ENCODE results near the gene SDCBP2. TPM values are rescaled to one million over a fixed set of nuclear protein-coding genes. Genes with fewer than 3 reads are reported as not detected.

Gene SDCBP2
- total and polyA plus RNA-seq, 5 donors from 2014 or later, result 1.2 to 4.3 (median 3.0) TPM

DNA sequence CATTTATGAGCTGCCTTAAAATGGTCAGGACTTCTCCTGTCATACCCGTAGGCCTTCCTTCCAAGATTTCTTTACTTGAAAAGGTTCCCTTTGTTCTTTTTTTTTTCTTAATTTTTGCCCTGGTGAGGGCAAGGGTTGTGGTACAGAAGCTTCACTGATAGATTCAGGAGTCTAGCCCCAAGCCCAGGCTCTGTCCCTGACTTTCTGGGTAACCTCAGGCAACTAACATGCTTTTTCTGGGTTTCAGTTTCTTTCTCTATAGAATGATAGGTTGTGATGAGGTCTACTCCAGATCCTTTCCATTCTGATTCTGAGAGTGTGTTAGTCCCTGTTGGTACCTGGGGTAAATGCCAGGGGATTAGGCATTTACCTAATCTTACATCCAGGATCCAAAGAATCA is 41.6 kb downstream of the SDCBP2 start:
- H3K36me3 ChIP-seq (ENCODE audit: control insufficient read depth, insufficient read depth, low read length), result no peaks in the 10 kb centered on the region
- H3K27me3 Mint-ChIP-seq, result no peaks in the 10 kb centered on the region
- H3K27ac Mint-ChIP-seq, result peak overlapping the region; percentile 90 to 99 (median 91)
- H3K4me3 Mint-ChIP-seq, result peak overlapping the region; percentile 58 to 90 (median 79)
- H3K36me3 Mint-ChIP-seq, result peaks cover 22% of the 10 kb centered on the region
- peaks cover 16% of the 10 kb centered on the region for H3K4me1 ChIP-seq (ENCODE audit: control insufficient read depth, insufficient read depth, low read length, poor library complexity, severe bottlenecking)
- DNase-seq, result peak in 1 of 3 donors; percentile 60
- peak overlapping the region; percentile 61 for H3K4me3 ChIP-seq (ENCODE audit: low read depth, low read length)
- H3K27me3 ChIP-seq (ENCODE audit: control insufficient read depth, insufficient read depth, low read length), result no peaks in the 10 kb centered on the region
- peak; percentile 59 to 66 for ATAC-seq (ENCODE audit: low read depth in 2 of 2)
- no peaks in the 10 kb centered on the region for H3K9me3 ChIP-seq (ENCODE audit: control insufficient read depth in 2 of 2, low read length in 2 of 2)
- no peaks in the 10 kb centered on the region for H3K9me3 Mint-ChIP-seq
- H3K27ac ChIP-seq (ENCODE audit: insufficient read depth, low read length, poor library complexity, severe bottlenecking), result no peak overlapping the region
- H3K4me1 Mint-ChIP-seq, result peaks cover 18 to 58% (median 36%) of the 10 kb centered on the region in 4 donors

GRCh38 chr20:1286267-1287024 is 42.5 kb downstream of the SDCBP2 start:
- Histone ChIP-seq H3K36me3 (ENCODE audit: control insufficient read depth, insufficient read depth, low read length) (no peaks in the 10 kb centered on the region), H3K4me3 (ENCODE audit: low read depth, low read length) (peak overlapping the region; percentile 61), H3K4me1 (ENCODE audit: control insufficient read depth, insufficient read depth, low read length, poor library complexity, severe bottlenecking) (peaks cover 16% of the 10 kb centered on the region), H3K27ac (ENCODE audit: insufficient read depth, low read length, poor library complexity, severe bottlenecking) (peak overlapping the region; percentile 19), H3K9me3 (ENCODE audit: control insufficient read depth in 2 of 2, low read length in 2 of 2) (no peaks in the 10 kb centered on the region), H3K27me3 (ENCODE audit: control insufficient read depth, insufficient read depth, low read length) (no peaks in the 10 kb centered on the region)
- peak; percentile 44 to 54 for ATAC-seq (ENCODE audit: low read depth in 2 of 2)
- DNase-seq, result peak in 2 of 3 donors; percentile 36 to 69
- no peaks in the 10 kb centered on the region for H3K27me3 Mint-ChIP-seq
- peaks cover 18 to 57% (median 38%) of the 10 kb centered on the region in 4 donors for H3K4me1 Mint-ChIP-seq
- peak overlapping the region; percentile 58 to 90 (median 79) for H3K4me3 Mint-ChIP-seq
- H3K9me3 Mint-ChIP-seq, result no peaks in the 10 kb centered on the region
- H3K36me3 Mint-ChIP-seq, result peaks cover 26% of the 10 kb centered on the region
- H3K27ac Mint-ChIP-seq, result peak overlapping the region; percentile 90 to 99 (median 91)

- Histone ChIP-seq H3K4me1 (ENCODE audit: control insufficient read depth, insufficient read depth, low read length, poor library complexity, severe bottlenecking) (peaks cover 16% of the 10 kb centered on the region), H3K9me3 (ENCODE audit: control insufficient read depth in 2 of 2, low read length in 2 of 2) (no peaks in the 10 kb centered on the region), H3K4me3 (ENCODE audit: low read depth, low read length) (no peak overlapping the region), H3K27ac (ENCODE audit: insufficient read depth, low read length, poor library complexity, severe bottlenecking) (no peak overlapping the region), H3K27me3 (ENCODE audit: control insufficient read depth, insufficient read depth, low read length) (no peaks in the 10 kb centered on the region), H3K36me3 (ENCODE audit: control insufficient read depth, insufficient read depth, low read length) (no peaks in the 10 kb centered on the region)
- Mint-ChIP-seq H3K27ac (peak overlapping the region in 2 of 3 donors; percentile 56 to 91), H3K36me3 (peaks cover 26% of the 10 kb centered on the region), H3K9me3 (no peaks in the 10 kb centered on the region), H3K4me1 (peaks cover 18 to 63% (median 38%) of the 10 kb centered on the region in 4 donors), H3K27me3 (no peaks in the 10 kb centered on the region), H3K4me3 (no peak overlapping the region)
- DNase-seq, result no peak
- ATAC-seq (ENCODE audit: low read depth in 2 of 2), result no peak
Observed at GRCh38 chr20:1283522-1284510, 45.1 kb downstream of the SDCBP2 start.

DNA sequence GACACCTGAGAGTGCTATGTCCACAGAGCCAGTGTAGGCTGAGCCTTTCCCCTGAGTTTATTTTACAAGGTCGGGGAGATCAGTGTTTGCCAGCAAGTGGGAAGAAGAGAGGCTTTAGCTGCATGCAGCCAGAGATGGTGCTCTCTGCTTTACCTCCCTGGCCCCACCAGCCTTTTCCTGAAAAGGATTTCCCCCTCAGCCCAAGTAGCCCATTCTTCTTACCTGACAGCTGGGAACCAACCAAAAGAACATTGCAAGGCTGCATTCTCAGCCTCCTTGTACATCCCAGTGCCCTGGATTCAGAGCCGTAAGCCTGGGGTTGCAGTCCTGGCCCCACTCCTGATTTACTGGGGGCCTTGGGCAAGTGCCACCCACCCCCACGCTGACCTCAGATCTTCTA is 46.0 kb downstream of the SDCBP2 start:
- no peak overlapping the region for H3K4me3 ChIP-seq (ENCODE audit: low read depth, low read length)
- no peak overlapping the region for H3K4me3 Mint-ChIP-seq
- peaks cover 16% of the 10 kb centered on the region for H3K4me1 ChIP-seq (ENCODE audit: control insufficient read depth, insufficient read depth, low read length, poor library complexity, severe bottlenecking)

GRCh38 chr20:1281279-1282057 is 47.5 kb downstream of the SDCBP2 start:
- Mint-ChIP-seq H3K27me3 (no peaks in the 10 kb centered on the region), H3K9me3 (no peaks in the 10 kb centered on the region), H3K36me3 (peaks cover 18% of the 10 kb centered on the region), H3K27ac (peak overlapping the region; percentile 36 to 82 (median 81)), H3K4me3 (peak overlapping the region in 3 of 4 donors; percentile 3 to 37 (median 29)), H3K4me1 (peaks cover 9 to 50% (median 26%) of the 10 kb centered on the region in 4 donors)
- no peak for DNase-seq
- Histone ChIP-seq H3K9me3 (ENCODE audit: control insufficient read depth in 2 of 2, low read length in 2 of 2) (no peaks in the 10 kb centered on the region), H3K27me3 (ENCODE audit: control insufficient read depth, insufficient read depth, low read length) (no peaks in the 10 kb centered on the region), H3K4me3 (ENCODE audit: low read depth, low read length) (no peak overlapping the region), H3K27ac (ENCODE audit: insufficient read depth, low read length, poor library complexity, severe bottlenecking) (no peak overlapping the region), H3K4me1 (ENCODE audit: control insufficient read depth, insufficient read depth, low read length, poor library complexity, severe bottlenecking) (peaks cover 7% of the 10 kb centered on the region), H3K36me3 (ENCODE audit: control insufficient read depth, insufficient read depth, low read length) (no peaks in the 10 kb centered on the region)
- peak in 1 of 2 donors; percentile 31 for ATAC-seq (ENCODE audit: low read depth in 2 of 2)

More for the DNA sequence above, 46.0 kb downstream of the SDCBP2 start:
- Mint-ChIP-seq H3K4me1 (peaks cover 18 to 63% (median 38%) of the 10 kb centered on the region in 4 donors), H3K27ac (peak overlapping the region in 1 of 3 donors; percentile 56), H3K36me3 (peaks cover 23% of the 10 kb centered on the region), H3K9me3 (no peaks in the 10 kb centered on the region), H3K27me3 (no peaks in the 10 kb centered on the region)
- DNase-seq (no peak), ATAC-seq (ENCODE audit: low read depth in 2 of 2) (no peak)
- no peaks in the 10 kb centered on the region for H3K9me3 ChIP-seq (ENCODE audit: control insufficient read depth in 2 of 2, low read length in 2 of 2)
- H3K27ac ChIP-seq (ENCODE audit: insufficient read depth, low read length, poor library complexity, severe bottlenecking), result no peak overlapping the region
- H3K36me3 ChIP-seq (ENCODE audit: control insufficient read depth, insufficient read depth, low read length), result no peaks in the 10 kb centered on the region
- no peaks in the 10 kb centered on the region for H3K27me3 ChIP-seq (ENCODE audit: control insufficient read depth, insufficient read depth, low read length)

- DNase-seq, result no peak
- peak overlapping the region in 2 of 4 donors; percentile 3 to 31 for H3K4me3 Mint-ChIP-seq
- H3K4me1 Mint-ChIP-seq, result peaks cover 3 to 46% (median 20%) of the 10 kb centered on the region in 4 donors
Observed at GRCh38 chr20:1280195-1281102, 48.5 kb downstream of the SDCBP2 start.

More at GRCh38 chr20:1280195-1281102, 48.5 kb downstream of the SDCBP2 start:
- H3K27me3 ChIP-seq (ENCODE audit: control insufficient read depth, insufficient read depth, low read length), result no peaks in the 10 kb centered on the region
- no peaks in the 10 kb centered on the region for H3K9me3 Mint-ChIP-seq
- no peak overlapping the region for H3K27ac ChIP-seq (ENCODE audit: insufficient read depth, low read length, poor library complexity, severe bottlenecking)
- peak overlapping the region; percentile 74 to 81 (median 75) for H3K27ac Mint-ChIP-seq
- ATAC-seq (ENCODE audit: low read depth in 2 of 2), result no peak
- H3K27me3 Mint-ChIP-seq, result no peaks in the 10 kb centered on the region
- H3K4me3 ChIP-seq (ENCODE audit: low read depth, low read length), result no peak overlapping the region
- no peaks in the 10 kb centered on the region for H3K9me3 ChIP-seq (ENCODE audit: control insufficient read depth in 2 of 2, low read length in 2 of 2)
- H3K36me3 Mint-ChIP-seq, result peaks cover 18% of the 10 kb centered on the region
- peaks cover 2% of the 10 kb centered on the region for H3K36me3 ChIP-seq (ENCODE audit: control insufficient read depth, insufficient read depth, low read length)
- peaks cover 1% of the 10 kb centered on the region for H3K4me1 ChIP-seq (ENCODE audit: control insufficient read depth, insufficient read depth, low read length, poor library complexity, severe bottlenecking)
